Suprapubic skin (tissue), 4 donors: ENCODE results near the gene BARX1. TPM values are rescaled to one million over a fixed set of nuclear protein-coding genes. Genes with fewer than 3 reads are reported as not detected.

ENCODE experiments used
- DNase-seq, 2 donors: peaks; one replicate each; pipeline ENCODE4 v3.0.0-alpha.2; 2019; ENCODE audit warnings: low spot score in 2 of 2
- H3K27ac ChIP-seq: fragments of 200-600 bp; sonication (generic); one replicate; pipeline ENCODE4 v1.5.1; 2019
- H3K27me3 ChIP-seq: fragments of 200-600 bp; sonication (generic); one replicate; pipeline ENCODE4 v1.5.1; 2019
- H3K36me3 ChIP-seq: fragments of 200-600 bp; sonication (generic); one replicate; pipeline ENCODE4 v1.5.1; 2019
- H3K4me1 ChIP-seq: fragments of 200-600 bp; sonication (generic); one replicate; pipeline ENCODE4 v1.5.1; 2019
- H3K4me3 ChIP-seq: fragments of 200-600 bp; sonication (generic); one replicate; pipeline ENCODE4 v1.5.1; 2019; ENCODE audit warnings: mild to moderate bottlenecking
- H3K9me3 ChIP-seq: fragments of 200-600 bp; sonication (generic); one replicate; pipeline ENCODE4 v1.5.1; 2019
- CTCF ChIP-seq, 2 donors: fragments of 200-600 bp in 1 of 2; fragments of 450-650 bp in 1 of 2; sonication (generic) in 1 of 2; IDR thresholded peaks; one replicate each; pipeline ENCODE4 v1.5.1; 2016 to 2019; ENCODE audit warnings: antibody characterized with exemption in 2 of 2, mild to moderate bottlenecking in 1 of 2, moderate library complexity in 1 of 2
- EP300 ChIP-seq: sonication (generic); formaldehyde crosslinking; IDR thresholded peaks from one replicate; pipeline ENCODE4 v1.6.1; 2017; ENCODE audit warnings: antibody characterized with exemption
- POLR2A ChIP-seq, 2 donors: fragments of 450-650 bp; IDR thresholded peaks; one replicate each; pipeline ENCODE4 v1.6.1; 2017; ENCODE audit warnings: antibody characterized with exemption in 2 of 2, mild to moderate bottlenecking in 2 of 2, moderate library complexity in 2 of 2
- POLR2AphosphoS5 ChIP-seq, 3 donors: sonication (generic); formaldehyde crosslinking; IDR thresholded peaks; one replicate each; pipeline ENCODE4 v1.6.1; 2017; ENCODE audit warnings: antibody characterized with exemption in 3 of 3
- WGBS: methylation state at CpG from one replicate; pipeline ENCODE4 v1.1.5; 2018; 5-methylcytosine and 5-hydroxymethylcytosine counted together
- total RNA-seq, 4 donors: library from RNA; depleted of rRNA; stranded (reverse); fragments of >200 nt; gene quantifications; one replicate each; pipeline ENCODE4 v1.1.0, GENCODE V29; 2016

BARX1 gene
- total RNA-seq, 4 donors from 2014 or later: not detected

- peaks cover 41% of the 10 kb centered on the region for H3K27me3 ChIP-seq
- WGBS: 90% methylated on average over 5 of the region's 5 CpGs
These were observed 47.5 kb downstream of the BARX1 start for GRCh38 chr9:93907551-93908199.

GRCh38 chr9:93906195-93906880 is 48.8 kb downstream of the BARX1 start:
- H3K27me3 ChIP-seq: peaks cover 33% of the 10 kb centered on the region
- H3K4me3 ChIP-seq: no peak overlapping the region
- no peak for DNase-seq
- H3K9me3 ChIP-seq: no peaks in the 10 kb centered on the region
- no peak overlapping the region for H3K27ac ChIP-seq
- H3K36me3 ChIP-seq: no peaks in the 10 kb centered on the region
- TF ChIP-seq EP300: no peak
- no peak for TF ChIP-seq POLR2A (IDR thresholded peaks at IDR 0.05)
- no peak for TF ChIP-seq POLR2AphosphoS5 (IDR thresholded peaks at IDR 0.05)
- no peak for TF ChIP-seq CTCF (IDR thresholded peaks at IDR 0.05)
- WGBS: 52% methylated on average over 10 of the region's 10 CpGs
- H3K4me1 ChIP-seq: no peaks in the 10 kb centered on the region

More at GRCh38 chr9:93907551-93908199, 47.5 kb downstream of the BARX1 start:
- H3K36me3 ChIP-seq: no peaks in the 10 kb centered on the region
- TF ChIP-seq CTCF (IDR thresholded peaks at IDR 0.05): no peak
- TF ChIP-seq POLR2AphosphoS5 (IDR thresholded peaks at IDR 0.05): no peak
- no peak for TF ChIP-seq POLR2A (IDR thresholded peaks at IDR 0.05)
- no peak for TF ChIP-seq EP300
- H3K27ac ChIP-seq: no peak overlapping the region
- no peak overlapping the region for H3K4me3 ChIP-seq
- H3K4me1 ChIP-seq: peaks cover 8% of the 10 kb centered on the region
- DNase-seq: no peak
- H3K9me3 ChIP-seq: no peaks in the 10 kb centered on the region

GRCh38 chr9:93905473-93906133 is 49.6 kb downstream of the BARX1 start:
- Histone ChIP-seq H3K9me3 (no peaks in the 10 kb centered on the region), H3K4me1 (no peaks in the 10 kb centered on the region), H3K36me3 (no peaks in the 10 kb centered on the region), H3K4me3 (no peak overlapping the region), H3K27ac (no peak overlapping the region), H3K27me3 (peaks cover 26% of the 10 kb centered on the region)
- 83% methylated on average over 10 of the region's 10 CpGs for WGBS
- DNase-seq: no peak
- TF ChIP-seq POLR2AphosphoS5 (IDR thresholded peaks at IDR 0.05): no peak
- no peak for TF ChIP-seq EP300
- no peak for TF ChIP-seq CTCF (IDR thresholded peaks at IDR 0.05)
- no peak for TF ChIP-seq POLR2A (IDR thresholded peaks at IDR 0.05)

GRCh38 chr9:93904649-93905472 is 50.3 kb downstream of the BARX1 start:
- whole genome bisulfite sequencing: 89% methylated on average over 12 of the region's 12 CpGs
- Histone ChIP-seq H3K9me3 (no peaks in the 10 kb centered on the region), H3K4me3 (no peak overlapping the region), H3K36me3 (no peaks in the 10 kb centered on the region), H3K4me1 (no peaks in the 10 kb centered on the region), H3K27me3 (peaks cover 18% of the 10 kb centered on the region), H3K27ac (no peak overlapping the region)
- DNase-seq: no peak
- no peak for TF ChIP-seq POLR2AphosphoS5 (IDR thresholded peaks at IDR 0.05)
- no peak for TF ChIP-seq POLR2A (IDR thresholded peaks at IDR 0.05)
- no peak for TF ChIP-seq EP300
- no peak for TF ChIP-seq CTCF (IDR thresholded peaks at IDR 0.05)
